Measurements from ENCODE around the gene GJC2.

GJC2 gene

DNA sequence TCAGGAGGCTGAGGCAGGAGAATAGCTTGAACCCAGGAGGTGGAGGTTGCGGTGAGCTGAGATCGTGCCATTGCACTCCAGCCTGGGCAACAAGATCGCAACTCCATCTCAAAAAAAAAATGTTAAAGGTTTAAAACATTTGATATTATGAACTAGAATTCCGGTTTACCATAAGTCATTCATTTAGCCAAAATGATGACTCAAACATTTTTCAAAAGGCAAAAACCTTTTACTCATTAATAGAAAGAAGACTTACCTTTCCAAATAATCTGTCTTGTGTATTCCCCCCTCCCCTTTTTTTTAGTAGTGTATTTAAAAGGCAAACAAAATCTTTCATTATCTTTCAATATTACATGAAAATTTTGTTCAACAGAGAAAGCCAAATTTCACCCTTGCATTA, 32.4 kb upstream of the GJC2 start:
- DNase-seq = no peak

DNA sequence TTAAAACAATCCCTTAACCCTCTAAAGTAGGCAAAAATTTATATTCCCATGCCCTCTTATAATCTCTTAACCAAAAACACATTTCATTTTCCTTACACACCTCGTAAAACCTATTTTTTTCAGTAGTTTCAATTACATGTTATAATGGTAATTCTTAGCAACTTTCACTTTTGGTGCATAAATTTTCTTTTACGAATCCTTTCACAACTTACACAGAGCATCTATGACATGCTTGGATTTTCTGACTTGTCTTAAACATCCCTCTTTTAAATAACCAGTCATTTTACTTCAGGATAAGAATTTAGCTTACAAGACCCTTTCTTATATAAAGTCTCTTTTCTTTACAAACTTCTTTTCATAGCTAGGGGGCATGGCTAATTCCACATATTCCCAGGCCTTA, 31.7 kb upstream of the GJC2 start:
- DNase-seq = no peak

DNA sequence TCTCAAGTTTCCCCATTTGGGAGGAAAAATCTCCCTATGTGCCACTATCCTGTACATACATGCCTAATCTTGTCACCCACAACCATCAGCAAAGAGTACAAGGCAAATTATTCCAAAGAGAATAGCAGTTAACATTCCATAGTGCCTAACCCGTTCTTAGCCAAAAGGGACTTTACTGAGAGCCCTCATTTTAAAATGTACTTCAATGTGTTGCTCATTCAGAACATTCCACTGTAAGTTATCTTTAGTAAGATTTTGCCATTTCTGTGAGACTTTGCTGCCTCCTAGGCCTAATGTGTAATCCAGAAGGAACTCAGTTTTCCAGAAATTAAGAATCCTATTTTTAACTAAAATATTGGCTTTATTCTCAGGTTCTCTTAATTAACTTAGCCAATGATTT, 29.4 kb upstream of the GJC2 start:
- DNase-seq = no peak

DNA sequence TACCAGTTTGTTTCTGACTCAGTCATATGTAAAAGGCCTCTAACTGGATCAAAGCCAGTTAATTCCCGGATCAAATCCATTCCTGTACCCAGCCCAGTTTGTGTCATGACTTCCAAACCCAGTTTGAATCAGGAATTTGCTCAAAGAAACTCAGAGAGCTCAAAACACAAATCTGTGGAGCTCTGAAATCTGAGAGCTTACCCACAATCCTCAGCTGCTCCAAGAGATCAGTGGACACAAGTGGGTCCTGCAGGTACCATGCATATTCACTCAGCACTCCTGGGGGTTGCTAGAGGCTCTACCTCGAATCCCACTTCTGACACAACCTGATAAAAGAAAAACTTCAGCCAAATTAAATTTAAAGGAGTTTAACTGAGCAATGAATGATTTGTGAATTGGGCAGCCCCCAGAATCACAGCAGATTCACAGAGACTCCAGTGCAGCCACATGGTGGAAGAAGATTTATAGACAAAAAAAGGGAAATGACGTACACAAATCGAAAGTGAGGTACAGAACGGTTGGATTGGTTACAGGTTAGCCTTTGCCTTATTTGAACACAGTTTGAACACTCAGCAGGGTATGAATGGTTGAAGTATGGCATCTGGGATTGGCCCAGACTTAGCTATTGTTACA, 28.8 kb upstream of the GJC2 start:
- DNase-seq = peak; percentile 55

DNA sequence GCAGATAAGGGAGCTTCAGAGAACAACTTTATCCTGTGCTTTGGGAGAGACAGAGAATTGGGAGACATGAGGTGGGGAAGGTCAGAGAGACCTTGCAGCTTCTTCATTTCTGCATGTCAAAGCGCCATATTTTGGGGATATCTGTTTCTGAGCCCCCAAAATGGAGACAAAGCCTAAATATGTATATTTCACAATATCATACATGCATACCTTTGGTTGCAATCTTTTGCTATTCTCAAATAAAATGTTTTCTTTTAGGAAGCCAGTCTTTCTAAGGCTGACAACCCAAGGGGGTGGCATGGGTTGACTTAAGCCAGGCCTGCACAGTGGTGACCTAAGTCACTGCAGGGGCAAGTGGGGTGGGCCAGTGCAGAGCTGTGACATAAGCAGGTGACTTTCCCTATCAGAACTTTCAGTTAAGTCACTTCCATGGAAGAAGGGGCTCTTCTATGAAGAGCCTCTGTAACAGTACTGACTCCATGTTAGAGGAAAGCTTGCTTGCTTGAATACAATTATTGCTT, 26.7 kb upstream of the GJC2 start:
- no peak for DNase-seq

DNA sequence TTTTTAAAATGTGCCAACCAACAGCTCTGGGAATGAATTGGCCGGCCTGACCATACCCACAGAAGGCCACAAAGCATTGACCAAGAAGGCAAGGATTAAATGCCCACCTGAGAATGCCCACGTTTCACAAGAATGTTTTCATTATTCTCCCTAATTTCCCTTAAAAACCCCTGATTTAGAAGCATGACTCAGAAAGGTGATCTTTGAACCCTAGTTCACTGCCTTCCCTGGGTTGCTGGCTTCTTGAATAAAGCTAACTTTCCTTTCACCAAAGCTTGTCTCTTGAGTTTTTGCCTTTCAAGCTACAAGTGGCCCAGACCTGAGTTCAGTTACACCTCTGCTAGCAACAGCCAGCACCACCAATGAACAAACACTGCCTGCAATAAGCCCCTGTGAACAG, 26.2 kb upstream of the GJC2 start:
- no peak for DNase-seq

DNA sequence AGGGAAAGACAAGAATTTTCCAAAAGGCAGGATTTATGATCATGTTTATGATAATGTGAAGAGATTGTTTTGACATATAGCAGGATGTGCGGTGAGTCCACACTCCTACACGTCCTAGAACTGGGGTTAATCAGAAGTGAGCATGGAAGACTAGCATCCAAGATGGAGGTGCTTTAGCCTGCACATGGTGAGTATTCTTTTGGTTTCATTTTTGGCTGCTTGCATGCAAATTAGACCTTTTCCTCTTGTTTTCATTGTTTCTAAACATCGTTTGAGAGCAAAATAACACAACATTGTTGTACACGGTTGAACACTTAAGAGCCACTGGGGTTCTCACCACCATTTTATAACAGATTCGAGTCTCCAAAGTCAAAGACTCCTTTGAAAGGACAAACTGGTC, 24.5 kb upstream of the GJC2 start:
- DNase-seq = no peak

DNA sequence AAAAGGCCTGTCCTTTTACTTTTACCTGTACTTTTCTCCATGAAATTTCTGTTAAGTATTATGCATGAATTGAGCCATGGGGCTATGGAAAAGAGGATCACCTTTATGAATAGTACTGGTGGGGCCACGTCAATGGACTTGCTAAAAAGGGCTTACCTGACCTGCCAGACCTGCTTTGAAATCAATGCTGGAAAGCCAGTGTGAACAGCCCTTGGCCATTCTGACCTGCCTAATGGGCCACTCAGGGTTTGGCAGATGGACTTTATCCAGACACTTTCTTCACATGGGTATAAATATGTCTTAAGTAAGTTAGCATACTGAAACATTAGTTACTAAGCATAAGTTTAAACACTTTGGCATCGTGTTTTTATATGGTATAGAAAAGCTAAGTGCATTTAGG, 18.0 kb upstream of the GJC2 start:
- no peak for DNase-seq

DNA sequence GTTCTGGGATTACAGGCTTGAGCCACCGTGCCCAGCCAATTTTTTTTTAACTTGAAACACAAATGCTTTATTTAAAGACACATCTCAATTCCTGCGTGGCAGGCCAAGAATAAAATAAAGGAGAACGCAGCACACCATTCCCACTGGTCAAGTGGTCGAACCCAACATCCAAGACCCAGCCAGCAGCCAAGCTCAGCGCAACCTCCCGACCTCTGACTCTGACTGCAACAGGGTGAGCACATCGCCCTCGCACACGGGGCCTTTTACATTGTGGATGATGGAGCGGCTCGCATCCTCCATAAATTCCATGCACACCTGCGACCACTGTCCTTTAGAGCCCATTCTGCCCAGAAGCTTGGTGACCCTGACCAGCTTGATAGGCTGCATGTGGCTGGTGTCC, 15.1 kb upstream of the GJC2 start:
- no peak for DNase-seq

DNA sequence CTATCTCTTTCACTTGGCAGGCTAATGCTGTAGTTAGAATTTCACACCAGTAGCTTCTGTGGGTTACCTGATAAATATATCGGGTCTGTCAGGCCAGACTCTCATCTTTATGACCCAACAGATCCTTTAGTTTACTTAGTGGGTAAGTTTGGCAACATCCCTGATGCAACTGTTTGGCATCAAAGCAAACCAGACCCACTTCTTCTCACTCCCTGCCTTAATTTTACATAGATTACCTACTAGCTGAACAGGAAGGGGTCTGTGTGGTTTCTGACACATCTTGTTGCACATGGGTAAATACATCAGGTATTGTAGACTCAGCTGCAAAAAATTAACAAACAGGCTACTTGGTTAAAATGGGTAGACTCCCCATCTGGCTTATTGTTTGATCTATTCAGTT, 12.8 kb upstream of the GJC2 start:
- no peak for DNase-seq

DNA sequence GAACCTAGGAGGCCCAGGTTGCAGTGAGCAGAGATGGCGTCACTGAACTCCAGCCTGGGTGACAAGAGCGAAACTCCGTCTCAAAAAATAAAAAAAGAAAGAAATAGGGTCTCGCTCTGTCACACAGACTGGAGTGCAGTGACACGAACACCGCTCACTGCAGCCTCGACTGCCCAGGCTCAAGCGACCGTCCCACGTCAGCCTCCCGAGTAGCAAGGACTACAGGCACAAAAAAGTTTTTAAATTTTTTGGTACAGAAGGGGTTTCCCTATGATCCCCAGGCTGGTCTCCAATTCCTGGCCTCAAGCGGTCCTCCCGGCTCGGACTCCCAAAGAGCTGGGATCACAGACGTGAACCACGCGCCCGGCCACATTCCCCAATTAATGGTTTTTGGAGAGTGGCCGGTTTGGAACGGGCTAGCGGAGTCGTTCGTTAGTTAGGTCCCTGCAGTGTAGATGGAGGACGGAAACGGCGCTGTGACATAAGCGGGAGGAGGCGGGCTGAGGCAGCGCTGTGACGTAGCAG, 10.3 kb upstream of the GJC2 start:
- no peak for DNase-seq

DNA sequence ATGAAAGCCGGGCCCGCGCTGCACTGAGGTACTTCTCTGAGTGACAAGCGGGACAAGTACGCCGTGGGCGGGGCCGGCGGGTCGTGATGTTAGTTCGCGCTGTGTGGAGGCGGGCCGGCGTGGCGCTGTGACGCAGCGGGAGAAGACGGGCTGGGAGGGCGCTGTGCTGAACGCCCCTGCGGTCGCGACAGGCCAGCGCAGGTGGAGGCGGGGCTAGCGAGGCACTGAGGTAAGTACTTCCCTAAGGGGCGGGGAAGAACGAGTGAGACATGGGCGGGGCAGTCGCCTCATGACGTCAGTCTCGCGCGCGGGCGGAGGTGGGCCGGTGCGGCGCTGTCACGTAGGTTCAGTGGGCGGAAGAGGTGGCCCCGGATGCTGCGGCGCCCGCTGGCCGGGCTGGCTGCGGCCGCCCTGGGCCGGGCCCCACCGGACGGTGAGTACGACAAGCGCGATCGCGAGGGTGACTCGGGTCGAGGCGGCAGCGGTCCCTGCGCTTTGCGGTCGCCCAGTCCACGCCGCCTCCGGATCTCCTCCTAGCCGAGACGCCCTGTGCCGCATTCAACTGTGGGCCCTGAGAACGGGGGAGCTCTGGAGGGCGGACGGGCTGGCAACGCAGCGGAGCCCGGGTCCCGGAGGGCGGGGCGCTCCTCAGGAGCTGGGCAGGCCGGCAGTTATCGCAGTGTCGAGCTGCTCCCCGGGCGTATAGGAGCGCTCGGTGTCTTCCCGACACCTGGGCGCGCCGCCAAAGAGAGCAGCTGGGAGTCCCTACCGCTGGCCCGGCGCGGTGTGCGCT, 9.6 kb upstream of the GJC2 start, which contains the start of gene GUK1:
Gene GUK1 (plus strand): TSS at position 349 of the 793 bp plus-strand sequence. CDS start 24 bp downstream, at position 373.
- peak; percentile 100 for DNase-seq

DNA sequence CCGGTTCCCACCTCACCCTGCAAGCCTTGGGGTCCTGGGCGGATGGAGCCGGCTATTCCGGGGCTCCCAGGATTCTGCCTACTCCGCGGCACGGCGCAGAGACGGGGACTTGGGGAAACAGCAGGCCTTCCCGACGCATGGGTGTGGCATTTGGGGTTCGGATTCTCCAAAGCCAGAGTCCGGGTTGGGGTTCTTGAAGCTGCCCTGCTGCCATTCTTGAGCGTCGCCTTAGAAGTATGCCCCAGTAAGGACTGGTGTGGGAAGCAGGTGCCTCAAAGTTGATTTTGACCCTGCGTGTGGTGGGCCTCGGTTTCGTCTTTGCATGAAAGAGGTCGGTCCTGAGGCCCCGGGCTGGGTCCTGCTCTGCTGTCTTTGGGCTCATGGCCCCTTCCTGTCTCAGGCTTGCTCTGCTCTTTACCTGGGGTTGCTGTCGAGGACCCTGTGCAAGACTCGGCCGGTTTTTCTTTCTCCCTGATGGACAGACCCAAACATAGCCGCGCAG, 9.0 kb upstream of the GJC2 start:
- DNase-seq = no peak

DNA sequence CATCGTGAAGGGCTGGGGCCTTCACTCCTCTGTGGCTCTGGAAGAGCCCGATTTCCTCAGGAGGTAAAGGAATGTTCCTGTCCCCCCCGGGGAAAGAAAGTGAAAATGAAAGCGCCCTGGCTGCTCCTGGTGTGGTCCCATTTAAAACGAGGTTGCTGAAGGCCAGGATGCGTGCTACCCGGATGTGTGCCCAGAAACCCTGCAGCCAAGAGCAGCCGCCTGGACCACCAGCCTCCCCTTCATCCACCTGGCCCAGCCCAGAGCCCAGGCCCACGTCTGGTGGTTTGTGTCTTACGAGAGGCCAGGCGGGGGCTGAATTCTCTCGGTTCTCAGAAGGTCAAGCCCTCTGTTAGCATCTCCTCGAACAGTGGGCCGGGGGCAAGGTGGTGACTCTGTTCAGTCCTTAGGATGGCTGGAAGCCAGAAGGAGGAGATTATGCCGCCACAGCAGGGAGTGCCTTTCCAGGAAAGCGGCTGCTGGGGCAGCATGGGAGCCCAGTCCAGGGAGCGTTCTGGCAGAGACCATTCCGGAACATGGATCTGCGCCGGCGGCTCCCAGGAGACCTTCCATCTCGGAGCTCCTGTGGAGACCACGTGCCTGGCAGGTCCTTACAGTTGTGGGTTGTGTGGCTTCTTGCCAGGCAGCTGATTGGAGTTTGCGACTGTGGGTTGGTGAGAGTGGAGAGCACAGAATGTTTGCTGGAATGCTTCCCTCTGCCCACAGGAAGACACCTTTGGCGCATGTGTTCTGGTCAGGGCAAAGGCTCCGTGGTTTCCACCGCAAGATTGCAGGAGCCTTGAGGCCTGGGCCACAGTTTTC, 8.3 kb upstream of the GJC2 start:
- no peak for DNase-seq

DNA sequence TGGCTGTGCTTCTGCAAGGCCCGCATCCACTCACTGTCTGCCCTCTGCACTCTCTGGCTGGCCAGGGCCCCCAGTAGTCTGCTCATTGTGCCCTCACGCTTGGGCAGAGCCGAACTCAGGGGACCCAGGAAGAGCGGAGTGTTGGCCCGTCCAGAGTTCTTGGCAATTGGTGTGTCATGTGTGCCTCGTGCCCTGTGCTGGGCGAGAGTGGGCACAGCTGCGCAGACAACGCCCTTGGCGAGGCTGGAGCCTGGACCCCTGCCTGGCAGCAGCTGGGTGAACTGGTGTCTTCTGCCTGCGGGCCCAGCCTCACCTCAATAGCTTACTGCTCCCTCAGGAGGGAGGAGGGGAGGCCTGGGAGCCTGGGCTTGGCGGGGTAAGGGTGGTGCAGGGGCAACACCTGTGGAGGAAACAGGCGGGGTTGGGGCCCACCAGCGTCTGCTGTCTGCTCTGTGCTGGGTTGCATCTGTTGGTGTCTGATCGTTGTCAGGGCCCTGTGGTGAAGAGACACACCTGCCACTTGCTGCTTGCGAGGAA, 7.5 kb upstream of the GJC2 start:
- no peak for DNase-seq

DNA sequence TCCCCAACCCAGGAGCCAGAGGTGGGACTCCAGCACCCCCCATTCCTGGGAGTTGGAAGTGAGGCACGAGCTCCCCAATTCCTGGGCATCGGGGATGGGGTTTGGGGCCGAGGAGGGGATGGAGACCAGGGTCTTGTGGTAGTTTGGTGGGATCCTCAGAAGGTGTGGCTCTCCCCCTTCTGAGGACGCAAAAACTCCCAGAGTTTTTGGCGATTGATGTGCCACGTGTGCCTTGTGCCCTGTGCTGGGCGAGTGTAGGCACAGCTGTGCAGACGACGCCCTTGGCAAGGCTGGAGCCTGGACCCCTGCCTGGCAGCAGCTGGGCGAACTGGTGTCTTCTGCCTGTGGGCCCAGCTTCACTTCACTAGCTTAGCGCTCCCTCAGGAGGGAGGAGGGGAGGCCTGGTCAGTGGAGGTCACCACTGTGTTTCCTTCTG, 7.0 kb upstream of the GJC2 start:
- no peak for DNase-seq

DNA sequence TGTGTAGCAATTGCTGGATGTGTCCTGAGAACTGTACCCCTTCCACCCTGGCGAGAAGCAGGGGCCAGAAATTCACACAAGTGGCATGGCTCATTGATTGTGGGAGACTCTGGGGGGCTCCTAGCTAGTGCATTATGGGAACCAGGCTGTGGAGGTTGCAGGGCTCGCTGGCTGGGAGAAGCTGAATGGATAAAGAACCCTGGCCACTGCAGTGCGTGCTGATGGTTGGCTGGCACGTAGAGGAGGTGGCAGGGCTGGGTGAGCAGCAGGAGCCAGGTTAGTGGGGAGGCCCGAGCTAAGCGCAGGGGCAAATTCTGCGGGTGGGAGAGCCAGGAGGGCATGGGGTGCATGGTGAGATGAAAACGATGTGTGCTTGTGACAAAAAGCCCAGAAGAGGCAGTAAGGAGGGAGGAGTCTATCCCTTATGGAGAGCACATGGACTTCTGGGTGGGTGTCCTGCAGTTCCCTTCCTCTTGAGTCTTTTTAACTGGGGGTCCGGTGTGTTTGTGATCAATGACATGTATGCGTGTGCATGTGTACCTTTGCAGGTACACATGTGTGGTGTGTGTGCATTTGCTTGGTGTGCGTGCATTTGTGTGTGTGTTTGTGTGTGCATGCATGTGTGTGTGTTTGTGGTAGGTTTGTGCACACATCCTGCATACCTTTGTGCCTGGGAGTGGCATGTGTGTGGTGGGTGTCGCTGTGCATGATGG, 6.1 kb upstream of the GJC2 start:
- DNase-seq = no peak

DNA sequence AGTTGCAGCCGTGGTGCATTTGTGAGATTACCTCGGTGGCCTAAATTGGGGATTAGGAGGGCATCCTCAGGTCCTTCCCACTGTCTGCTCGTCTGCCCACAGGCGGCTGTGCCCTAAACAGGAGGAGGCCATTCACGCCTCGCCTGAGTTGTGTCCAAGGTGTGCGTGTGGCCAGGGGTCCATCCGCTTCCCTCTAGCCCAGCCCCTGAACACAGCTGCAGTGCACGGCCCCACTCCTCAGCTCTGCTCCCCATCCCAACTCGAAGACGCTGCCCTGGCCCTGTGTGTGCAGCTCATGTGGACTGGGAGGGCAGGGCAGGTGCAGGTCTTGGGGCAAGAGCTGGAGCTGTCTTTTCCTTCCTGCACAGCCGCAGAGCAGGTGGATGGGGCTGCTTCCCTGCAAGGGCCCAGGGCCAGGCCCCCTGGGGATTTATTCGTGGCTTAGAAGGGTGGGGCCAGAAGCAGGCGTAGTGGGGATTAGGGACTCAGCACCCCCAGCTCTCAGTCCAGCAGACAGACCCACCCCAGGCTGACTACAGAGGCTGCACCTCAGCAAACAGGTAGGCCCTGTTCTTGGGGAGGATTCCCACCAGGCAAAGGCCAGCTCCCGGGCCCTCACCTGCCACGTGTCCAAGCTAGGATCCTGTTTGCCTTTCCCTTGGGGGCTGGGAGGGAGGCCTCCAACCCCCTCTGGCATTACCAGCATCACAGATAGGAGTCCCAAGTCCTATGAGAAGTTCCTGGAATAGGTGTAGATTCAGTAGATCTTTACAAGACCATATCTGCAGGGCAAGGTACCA, 5.3 kb upstream of the GJC2 start:
- no peak for DNase-seq

DNA sequence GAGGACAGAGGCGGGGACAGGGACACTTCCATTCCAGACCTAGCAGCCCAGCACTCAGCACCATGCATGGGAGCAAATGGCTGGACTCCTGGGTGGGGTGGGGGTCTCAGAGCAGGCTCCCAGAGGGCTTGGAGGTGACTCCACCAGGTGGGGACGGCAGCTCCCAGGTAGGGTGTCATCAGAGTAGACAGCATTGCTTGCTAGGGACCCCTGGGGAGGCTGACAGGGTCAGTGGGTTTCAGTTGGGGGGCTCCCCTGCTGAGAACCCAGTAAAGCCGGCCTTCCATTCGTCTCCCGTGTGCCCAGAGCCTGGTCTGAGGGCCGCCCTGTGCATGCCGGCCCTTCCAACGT, 4.8 kb upstream of the GJC2 start:
- DNase-seq = no peak

DNA sequence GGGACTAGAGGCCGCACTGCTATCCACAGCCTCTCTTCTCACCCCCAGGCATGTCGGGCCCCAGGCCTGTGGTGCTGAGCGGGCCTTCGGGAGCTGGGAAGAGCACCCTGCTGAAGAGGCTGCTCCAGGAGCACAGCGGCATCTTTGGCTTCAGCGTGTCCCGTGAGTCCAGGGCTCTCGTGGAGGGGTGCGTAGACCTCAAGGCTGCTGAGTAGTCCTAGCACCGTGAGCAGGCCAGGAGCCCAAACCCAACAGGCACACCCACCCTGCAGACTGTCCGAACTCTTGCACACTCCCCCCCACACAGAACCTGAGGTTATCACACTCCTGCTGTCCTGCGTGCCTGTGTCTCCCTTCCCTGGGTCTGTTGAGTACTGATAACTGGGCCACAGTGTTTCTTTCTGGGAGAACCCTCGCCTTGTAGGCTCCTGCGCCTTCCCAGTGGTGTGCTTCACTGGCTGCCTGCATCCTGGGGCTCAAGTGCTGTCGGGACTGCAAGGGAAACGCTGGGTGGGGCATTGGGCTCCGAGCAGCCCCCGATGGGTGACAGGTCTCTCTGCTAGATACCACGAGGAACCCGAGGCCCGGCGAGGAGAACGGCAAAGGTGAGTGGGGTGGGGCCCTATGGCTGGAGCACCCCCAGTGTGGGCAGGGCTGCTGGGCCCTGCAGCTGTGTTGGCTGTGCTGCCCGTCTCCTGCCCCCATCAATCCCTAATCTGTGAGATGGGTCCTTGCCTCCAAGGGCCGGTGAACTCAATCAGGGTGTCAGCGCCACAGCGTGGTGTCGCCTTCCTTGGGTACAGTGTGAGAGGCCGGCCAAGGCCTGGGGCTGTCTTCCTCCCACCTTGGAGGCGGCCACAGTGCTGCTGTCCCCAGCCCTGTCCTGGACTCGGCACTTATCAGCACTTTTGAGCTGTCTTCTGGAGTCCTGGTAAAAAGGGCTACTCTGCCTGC, 4.0 kb upstream of the GJC2 start:
- no peak for DNase-seq

All from MV-4-11 (cell line).